G401.6 (cell line): Measurements from ENCODE around the gene CREB5.
"Not testable (repeated sequence)": the region's sequence is repeated elsewhere in the genome, so short reads cannot be mapped to it uniquely, and the experiment has no call there.

Experiments
- FAIRE-seq: peaks from 2 replicates; lab custom pipeline; 2012; peaks lifted over from hg19 to GRCh38; lab: Jason Lieb, UNC

CREB5 gene

DNA sequence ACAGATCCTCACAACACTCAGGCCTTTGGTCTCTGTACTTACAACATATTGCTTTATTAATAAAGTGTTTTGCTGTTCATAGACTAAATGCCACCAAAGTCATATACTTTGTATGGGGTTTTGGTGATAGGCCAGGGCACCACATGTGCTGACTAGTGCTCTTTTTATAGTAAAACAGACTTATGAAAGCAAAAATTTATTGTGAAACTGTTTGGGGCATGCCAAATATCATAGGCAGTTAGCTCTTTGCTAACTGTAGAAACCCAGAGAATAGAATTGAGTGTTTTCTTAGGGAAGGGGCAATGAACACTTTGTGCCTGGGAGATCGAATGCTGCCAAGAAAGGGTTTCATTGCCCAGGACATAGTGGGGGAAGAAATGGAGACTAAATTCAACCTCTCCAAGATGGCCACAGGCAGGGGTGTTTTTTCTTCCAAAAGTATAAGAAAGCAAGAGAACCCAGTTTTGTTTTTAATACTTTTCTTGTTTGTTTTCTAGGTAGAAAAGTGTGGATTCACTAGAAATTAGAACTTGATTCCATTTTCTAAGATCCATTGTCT lies 403.1 kb downstream of the CREB5 start:
- no peak for FAIRE-seq

DNA sequence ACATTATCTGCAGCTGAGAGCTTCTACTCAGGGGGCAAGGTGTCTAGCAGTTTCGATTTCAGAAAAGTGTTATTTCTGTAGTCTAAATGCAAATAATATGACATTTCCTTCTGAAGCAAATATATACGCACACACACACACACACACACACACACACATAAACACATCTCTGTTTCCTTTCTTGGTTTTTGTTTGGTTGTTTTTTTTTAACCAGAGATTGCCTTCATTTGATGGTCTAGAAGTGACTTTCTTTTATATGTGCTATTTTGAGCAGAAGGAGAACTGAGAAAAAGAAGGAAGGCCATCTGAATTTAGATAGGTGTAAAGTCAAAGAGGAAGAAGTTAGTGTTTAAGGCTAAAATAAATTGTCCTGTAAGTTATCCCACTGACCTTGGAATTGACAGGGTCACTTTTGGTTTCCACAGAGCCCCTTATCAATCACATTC lies 403.6 kb downstream of the CREB5 start:
- FAIRE-seq = no peak

DNA sequence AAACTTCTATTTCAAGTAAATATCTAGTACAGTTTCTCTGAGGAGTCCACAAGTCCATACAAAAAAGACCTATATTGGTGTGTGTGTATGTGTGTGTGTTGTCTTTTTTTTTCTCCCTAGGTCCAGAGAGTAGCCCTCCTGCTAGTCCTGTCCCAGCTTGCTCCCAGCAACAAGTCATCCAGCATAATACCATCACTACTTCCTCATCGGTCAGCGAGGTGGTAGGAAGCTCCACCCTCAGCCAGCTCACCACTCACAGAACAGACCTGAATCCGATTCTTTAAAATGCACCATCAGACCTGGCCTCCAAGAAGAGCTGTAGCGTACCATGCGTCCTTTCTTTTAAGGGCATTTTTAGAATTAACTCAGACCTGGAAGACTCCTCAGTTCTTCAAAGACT lies 406.7 kb downstream of the CREB5 start:
- no peak for FAIRE-seq

DNA sequence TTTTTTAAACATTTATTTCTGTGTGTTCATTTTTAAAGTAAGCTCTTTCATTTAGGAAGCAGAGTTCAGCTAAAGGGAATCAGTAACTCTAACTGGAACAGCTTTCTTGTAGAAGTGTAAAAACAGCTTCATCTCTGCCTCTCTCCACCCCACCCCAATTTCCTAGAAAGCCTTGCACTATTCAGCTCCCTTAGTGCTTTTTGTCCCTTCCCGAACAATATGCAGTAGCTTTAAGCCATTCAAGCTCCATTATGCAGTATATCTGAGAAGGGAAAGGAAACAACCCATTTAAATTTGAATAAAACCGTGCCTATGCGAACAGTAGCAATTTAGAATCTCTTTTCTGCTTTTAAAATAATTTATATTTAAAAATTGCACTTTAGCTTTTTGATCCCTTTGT lies 411.3 kb downstream of the CREB5 start:
- no peak for FAIRE-seq

DNA sequence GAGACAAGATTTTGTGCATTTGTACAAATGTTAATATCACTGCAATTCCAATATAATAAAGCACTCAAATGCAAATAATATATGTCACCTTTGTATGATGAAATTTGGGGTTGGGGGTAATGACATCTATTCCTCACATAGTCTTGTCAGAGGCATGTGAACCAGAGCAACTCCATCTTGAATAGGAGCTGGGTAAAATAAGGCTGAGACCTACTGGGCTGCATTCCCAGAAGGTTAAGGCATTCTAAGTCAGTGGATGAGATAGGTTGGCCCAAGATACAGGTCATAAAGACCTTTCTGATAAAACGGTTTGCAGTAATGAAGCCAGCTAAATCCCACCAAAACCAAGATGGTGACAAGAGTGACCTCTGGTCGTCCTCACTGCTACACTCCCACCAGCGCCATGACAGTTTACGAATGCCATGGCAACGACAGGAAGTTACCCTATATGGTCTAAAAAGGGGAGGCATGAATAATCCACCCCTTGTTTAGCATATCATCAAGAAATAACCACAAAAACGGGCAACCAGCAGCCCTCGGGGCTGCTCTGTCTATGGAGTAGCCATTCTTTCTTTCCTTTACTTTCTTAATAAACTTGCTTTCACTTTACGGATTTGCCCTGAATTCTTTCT lies 413.6 kb downstream of the CREB5 start:
- FAIRE-seq = not testable (repeated sequence)

DNA sequence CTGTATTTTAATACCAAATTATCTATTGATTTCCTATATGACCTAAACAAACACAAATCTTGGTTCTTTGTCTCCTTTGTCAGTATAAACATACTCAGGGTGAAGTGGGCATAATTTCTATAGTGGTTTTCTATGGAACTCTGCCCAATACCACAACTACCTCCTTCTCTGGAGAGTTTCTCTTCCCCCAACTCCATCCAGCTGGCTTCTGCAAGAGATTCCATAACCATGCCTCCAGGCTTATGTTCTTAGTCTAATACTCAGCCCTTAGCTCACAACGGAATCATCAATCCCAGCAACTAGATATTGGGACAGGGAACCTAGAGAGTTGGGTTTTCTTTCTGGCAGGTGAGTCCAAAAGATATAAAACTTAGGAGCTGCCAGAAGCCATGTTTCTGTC lies 418.5 kb downstream of the CREB5 start:
- no peak for FAIRE-seq

DNA sequence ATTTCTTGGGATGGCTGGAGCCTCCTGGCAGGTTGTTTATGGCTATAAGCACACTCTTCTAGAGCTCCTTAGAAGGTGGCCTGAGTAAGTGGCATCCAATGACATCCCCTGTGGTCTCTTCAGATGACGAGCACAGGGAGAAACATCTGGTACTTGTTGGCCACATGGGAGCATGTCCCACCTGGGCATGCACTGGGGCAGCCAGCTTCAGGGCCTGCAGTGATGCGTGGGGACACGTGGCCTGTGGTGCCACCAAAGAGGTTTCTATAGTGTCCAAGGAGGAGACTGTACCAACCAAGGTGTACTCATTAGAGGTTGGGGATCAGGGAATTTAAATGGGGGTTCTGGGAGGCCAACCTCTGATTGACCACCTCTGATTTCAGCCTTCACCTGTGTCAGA lies 420.4 kb downstream of the CREB5 start:
- no peak for FAIRE-seq

DNA sequence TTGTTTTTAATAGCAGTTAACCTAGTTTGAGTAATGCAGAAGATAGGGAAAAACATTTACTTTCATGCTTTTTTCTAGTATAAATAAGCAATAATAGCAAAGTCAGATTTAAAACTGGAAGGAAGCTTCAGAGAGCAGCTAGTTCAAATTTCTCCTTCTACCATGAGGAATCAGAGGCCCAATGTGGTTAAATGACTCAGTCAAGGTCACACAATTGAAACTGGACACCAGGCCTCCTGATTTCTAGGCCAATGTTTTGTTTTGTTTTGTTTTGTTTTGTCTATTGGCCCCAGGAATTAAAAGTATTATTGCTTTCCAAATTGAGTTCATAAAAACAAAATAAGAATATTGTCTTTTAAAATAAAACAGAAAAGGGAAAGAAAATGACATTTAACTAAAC lies 423.5 kb downstream of the CREB5 start:
- no peak for FAIRE-seq

DNA sequence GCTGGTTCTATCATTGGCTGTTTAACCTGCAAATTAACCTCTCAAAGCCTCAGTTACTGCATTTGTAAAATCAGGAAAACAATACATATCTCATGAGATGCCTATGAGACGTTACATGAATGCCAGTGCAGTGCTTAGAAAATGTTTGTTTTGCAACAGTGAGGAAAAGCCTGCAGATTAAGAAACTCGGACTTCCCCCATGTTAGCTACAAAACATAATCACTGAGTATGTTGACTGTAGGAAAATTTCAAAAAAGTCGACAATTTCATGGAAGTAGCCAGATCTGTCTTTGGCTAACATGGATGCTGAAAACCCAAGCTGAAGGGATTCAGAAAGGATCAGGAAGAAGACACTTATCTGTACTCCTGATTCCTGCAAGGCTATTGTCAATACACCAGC lies 424.4 kb downstream of the CREB5 start:
- no peak for FAIRE-seq

DNA sequence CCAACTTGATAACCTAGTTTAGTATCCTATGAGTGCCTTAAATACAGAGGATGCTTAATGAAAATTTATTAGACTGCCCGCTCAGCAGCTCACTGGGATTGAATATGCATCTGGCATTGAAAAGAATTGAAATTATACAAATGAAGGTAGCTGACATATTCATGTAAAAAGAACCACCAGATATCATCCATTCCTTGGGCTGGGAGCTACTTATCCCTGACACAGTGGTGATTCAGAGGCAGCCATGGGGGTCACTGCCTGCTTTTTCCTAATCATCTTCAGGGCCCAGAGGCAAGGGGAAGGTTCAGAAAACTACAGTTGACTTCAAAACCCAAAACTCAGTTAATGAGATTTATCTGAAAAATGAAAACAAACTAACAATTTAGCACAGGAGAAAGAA lies 424.9 kb downstream of the CREB5 start:
- no peak for FAIRE-seq

DNA sequence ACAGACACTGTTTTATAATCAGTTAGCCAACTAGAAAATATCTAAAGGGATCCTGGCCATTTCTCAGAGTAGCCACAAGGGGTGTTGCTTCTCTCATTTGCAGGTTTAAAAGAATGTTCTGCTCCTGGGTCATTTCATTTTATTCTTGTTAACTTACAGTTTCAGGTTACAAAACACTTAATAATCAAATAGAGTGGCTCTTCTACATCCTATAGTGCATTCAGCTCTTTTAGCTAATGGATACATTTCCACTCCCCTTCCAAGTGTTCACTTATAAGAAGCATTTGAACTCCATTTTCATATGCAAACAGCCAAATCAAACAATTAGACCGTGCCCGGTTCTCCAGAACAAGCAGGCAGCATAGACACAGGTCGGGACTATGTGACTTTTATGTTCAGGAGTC lies 428.3 kb downstream of the CREB5 start:
- no peak for FAIRE-seq

DNA sequence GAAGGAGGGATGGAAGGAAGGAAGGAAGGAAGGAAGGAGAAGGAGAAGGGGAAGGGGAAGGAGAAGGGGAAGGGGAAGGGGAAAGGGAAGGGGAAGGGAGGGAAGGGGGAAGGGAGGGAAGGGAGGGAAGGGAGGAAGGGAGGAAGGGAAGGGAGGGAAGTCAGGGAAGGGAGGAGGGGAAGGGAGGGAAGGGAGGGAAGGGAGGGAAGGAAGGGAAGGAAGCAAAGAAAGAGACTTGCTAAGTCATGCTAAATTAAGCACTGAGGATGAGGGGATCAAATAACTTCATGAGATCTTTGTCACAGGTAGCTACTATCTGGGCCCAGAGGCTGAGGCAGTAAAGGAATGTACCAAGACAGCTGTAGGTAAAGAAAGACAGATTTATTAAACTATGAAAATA lies 429.4 kb downstream of the CREB5 start:
- no peak for FAIRE-seq

DNA sequence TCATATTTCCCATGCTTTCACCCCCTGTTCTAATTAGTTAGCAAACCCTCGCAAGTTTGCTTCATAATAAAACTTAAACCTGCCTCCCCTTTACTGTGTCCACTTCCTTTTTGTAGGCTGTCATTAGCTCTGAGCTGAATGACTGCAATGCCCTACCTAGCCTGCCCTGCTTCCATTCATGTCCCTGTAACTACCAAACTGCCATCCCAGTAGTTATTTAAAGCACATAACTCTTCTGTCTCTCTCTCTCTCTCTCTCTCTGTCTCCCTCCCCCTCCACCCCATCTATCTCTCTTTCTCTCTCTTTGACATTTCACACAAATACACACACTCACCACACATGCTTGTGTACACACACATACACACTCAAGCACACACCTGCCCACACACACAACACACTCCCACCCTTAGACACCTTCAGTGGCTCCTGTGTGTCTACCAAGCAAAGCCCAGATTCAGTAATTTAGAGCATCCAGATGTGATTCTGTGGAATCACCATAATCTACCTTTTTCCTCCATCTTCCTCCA lies 430.5 kb downstream of the CREB5 start:
- no peak for FAIRE-seq

DNA sequence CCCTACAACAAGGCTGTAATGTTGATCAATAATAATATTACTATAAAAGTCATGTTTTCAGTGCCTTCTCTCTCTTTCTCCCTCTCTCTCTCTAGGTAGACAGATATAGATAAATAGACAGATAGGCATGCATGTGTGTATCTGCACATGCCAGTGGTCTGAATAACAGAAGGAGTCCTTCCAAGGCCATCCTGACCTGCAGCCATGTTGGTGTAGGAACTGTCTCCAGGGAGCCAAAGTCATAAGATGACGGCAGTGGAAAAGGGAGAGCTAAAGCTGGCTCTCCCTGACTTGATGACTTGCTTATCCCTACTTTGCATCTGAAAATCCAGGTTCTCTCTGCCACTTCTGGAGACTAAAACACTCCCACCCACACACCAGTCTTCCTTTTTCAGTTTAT lies 432.8 kb downstream of the CREB5 start:
- FAIRE-seq = no peak

DNA sequence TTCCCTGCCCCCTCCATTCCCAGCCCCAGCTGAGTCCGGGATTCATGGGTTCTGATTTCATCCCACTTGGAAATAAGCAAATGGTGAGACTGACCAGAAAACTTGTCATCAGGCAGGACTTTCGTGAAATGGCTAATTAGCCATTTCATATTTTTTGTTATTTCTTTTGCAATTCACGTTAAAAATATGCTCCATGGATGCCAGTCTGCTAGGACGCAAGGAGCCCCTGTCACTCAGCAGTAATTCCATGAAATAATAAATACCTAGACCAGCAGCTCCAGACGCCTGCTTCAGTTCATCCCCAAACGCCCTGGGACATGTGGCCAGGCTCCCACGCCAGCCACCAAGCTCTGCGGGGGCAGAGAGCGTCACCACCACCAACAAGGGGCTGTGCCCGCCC lies 434.9 kb downstream of the CREB5 start:
- FAIRE-seq = no peak

DNA sequence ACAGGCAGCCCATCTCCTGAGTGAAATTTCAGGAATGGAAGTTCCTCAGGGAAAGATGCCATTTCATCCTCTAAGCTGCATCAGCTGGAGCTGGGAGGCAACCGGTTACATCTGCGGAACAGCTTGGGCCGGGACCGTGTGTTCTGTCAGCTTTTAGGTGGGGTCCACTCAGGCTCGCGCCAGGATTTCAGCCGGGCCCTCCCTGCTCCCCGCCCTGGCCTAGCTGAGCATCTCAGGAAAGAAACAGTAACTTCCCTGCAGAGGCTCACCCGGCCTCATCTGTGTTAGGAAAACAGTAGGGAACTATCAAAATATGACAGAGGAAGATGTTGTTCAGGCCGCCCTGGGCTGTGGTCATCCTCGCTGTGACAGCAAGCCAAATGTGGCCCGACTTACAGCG lies 435.4 kb downstream of the CREB5 start:
- FAIRE-seq = no peak

DNA sequence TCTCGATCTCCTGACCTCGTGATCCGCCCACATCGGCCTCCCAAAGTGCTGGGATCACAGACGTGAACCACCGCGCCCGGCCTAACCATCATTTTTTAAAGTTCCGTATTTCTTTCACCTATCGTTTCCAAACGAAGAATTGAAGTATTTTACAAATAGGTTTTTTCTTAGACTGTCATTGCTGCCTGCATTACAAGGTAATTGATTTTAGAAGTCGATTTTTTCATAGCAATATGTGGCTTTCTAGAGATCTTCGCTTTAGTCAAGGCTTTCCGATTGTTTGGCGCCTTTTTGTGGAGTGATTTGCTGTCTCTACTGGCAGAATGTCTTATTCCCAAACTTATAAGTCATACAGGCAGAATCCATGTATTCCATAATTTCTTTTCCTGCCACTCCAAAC lies 436.6 kb downstream of the CREB5 start:
- FAIRE-seq = no peak

DNA sequence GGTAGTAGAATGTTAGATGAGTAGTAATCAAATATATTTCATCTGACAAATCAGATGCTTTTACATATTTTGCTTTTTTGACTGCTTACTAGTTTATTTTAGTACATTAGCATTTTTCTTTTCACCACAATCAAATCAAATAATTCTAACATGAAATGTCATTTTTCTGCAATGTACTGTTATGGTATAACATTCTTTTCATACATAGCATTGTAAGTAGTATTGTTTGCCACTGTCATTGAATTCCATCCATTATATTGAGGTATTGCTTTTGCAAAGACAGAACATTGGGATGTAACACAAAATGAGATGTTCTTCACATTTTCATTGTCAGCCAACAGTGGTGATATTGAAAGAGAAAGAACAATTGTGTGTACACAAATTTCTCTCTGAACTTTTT lies 438.4 kb downstream of the CREB5 start:
- no peak for FAIRE-seq

DNA sequence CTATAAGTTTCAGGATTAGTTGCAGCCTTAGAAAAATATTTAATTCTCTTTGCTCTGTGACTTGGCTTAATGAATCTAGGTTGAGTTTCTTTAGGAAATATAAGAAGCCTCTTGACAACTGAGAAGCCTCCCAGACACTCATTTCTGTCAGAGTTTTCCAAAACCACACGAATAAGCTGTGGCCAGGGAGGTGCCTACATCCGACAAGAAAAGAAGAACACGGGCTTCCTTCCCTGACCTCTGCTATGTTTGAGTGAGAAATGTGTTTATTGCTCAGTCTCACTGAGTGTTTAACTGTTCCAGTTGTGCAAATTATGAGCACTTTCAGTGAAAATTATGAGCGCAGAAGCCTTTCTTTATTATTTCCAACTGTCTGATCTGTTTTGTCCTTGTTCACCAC lies 440.8 kb downstream of the CREB5 start:
- FAIRE-seq = no peak

DNA sequence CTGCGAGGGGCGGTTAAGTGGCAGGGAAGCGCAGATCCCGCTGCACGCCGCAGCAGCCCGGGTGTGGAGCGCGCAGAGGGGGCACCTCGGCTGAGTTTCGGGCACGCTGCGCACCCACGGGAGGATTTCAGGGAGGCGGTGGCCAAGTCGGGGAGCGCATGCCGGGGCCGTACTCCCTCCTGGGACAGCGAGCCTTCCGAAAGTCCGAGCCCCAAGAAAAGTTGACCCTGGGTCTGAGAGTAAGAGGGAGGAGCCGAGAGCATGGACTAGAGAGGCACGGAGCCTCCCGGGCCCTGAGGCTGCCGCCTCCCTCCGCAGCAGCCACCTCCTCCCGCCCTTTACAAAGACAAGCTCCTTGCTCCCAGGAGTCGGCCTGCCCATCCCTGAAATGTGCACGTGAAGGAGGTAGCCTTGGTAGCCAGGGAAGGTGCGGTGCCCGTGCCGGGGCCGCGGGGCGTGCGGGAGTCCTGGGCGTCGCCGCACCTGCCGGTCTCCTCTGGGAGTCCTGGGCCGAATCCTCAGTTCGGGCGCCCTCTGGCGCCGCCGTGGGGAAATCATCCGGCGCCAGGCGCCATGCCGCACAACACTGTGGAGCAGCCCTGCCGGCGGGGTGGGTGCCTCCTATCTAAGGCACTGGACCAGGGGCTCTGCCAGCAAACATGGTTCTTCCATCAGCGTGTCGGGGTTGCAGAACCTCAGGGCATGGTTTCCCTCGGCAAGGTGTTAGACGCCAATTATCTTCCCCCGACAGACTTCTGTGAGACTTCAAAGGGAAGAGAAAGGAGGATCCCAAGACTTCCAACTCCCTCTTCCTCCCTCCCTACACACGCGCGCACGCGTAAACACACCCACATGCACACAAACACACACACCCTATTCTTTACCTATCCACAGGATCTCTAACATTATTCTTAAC lies 441.8 kb downstream of the CREB5 start:
- FAIRE-seq = no peak

DNA sequence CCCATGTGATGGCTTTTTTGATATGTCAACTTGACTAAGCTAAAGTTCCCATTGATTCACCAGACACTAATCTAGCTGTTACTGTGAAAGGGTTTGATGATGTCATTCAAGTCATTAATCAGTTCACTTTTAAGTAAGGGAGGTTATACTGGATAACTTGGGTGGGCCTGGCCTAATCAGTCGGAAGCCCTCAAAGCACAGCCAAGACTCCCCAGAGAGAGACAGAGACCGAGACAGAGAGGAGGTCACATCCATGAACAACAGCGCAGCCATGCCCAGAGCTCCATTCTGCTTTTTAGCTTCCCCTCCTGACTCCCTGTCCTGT lies 442.4 kb downstream of the CREB5 start:
- no peak for FAIRE-seq

DNA sequence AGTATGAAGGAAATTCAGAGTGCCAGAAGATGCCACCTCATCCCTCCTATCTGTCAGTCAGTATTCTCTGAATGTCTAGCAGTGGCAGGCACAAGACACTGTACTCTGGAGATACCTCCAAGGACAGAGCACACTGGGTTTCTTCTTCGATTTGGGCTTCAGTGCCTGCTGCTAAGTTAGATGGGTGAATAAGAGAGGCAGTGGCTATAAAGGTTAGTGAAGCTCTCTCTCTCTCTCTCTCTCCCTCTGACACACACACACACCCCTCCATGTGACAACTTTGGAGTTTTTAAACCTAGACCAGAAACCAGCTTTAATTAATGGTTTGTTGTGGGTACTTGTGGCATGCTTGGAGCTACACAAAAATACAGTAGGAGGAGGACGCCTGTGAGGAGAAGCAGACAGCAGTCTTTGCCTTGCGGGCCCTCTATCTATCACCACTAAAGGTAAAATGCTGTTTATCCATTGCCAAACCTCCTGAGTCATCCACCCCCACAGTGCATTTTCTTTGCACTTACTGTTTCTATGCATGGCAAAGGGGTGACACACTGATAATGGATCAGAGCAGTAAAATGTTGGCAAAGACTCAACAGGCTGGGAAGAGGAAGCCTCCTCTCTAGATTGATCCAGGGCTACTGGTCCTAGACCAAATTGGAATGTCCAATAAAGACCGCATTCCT lies 443.4 kb downstream of the CREB5 start:
- no peak for FAIRE-seq

DNA sequence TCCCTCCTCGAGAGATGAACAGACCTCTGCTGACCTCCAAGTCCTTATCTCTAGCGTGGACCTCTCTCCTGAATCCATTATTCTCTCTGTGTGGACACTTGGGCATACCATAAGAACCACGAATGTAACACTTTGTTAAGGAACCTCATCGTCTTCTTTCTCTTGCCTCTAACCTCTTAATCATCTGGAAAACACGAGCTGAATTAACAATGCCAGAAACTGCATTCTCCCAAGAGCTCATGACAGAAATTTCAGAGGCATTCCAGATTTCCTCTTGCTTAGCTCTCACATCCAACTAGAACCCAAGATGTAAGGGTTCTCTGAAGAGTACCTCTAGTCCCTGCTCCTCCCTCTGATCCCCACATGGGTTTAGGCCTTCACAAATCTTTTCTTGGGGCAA lies 444.3 kb downstream of the CREB5 start:
- no peak for FAIRE-seq
